OCI-LY3 (cell line): ENCODE data around the gene SLC25A25.

Experiments
- EZH2phosphoT487 ChIP-seq: fragments of 200-600 bp; shearing (Covaris generic); IDR thresholded peaks from 2 replicates; pipeline ENCODE4 v1.6.1; 2018; ENCODE audit warnings: antibody characterized with exemption, mixed run types, low read depth
- TF ChIP-seq, protein P1 (sequence below): fragments of 200-600, 300-600 bp; sonication (generic); IDR thresholded peaks from 2 replicates; pipeline ENCODE4 v1.5.1; 2014; ENCODE audit warnings: antibody characterized with exemption, low read length, low read depth

DNA sequence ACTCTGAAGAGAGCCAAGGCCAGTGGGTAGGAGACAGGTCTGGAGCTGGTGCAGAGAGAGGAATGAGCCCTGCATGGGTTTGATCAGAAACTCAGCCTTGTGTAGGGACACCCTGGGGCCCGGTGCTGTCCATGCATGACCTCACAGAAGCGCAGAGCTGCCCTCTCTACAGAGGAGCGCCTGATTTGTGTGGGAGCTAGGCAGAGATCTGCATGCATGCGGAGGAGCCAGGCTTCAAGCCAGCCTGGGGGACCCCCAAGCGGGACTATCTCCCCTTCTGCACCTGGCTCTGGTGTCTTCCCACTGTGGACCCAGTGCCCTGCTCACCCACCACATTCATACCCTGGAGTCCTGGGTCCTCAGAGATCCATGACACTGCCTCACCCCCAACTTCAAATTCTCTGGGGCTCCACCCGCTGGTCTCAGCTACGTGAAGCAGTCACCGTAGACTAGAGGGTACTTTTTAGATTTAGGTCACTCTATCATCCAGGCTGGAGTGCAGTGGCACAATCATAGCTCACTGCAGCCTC lies 78.6 kb downstream of the SLC25A25 start:
- TF ChIP-seq, protein P1, sequence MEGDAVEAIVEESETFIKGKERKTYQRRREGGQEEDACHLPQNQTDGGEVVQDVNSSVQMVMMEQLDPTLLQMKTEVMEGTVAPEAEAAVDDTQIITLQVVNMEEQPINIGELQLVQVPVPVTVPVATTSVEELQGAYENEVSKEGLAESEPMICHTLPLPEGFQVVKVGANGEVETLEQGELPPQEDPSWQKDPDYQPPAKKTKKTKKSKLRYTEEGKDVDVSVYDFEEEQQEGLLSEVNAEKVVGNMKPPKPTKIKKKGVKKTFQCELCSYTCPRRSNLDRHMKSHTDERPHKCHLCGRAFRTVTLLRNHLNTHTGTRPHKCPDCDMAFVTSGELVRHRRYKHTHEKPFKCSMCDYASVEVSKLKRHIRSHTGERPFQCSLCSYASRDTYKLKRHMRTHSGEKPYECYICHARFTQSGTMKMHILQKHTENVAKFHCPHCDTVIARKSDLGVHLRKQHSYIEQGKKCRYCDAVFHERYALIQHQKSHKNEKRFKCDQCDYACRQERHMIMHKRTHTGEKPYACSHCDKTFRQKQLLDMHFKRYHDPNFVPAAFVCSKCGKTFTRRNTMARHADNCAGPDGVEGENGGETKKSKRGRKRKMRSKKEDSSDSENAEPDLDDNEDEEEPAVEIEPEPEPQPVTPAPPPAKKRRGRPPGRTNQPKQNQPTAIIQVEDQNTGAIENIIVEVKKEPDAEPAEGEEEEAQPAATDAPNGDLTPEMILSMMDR = no peak
- TF ChIP-seq EZH2phosphoT487 = no peak
